LNCAP (cell line): ENCODE measurements around the gene SHISA8.

ENCODE experiments used
- TF ChIP-seq, protein P1 (sequence below): fragments of 450-650 bp; IDR thresholded peaks from 2 replicates; pipeline ENCODE4 v1.5.1; 2017; ENCODE audit warnings: mild to moderate bottlenecking

Gene SHISA8

DNA sequence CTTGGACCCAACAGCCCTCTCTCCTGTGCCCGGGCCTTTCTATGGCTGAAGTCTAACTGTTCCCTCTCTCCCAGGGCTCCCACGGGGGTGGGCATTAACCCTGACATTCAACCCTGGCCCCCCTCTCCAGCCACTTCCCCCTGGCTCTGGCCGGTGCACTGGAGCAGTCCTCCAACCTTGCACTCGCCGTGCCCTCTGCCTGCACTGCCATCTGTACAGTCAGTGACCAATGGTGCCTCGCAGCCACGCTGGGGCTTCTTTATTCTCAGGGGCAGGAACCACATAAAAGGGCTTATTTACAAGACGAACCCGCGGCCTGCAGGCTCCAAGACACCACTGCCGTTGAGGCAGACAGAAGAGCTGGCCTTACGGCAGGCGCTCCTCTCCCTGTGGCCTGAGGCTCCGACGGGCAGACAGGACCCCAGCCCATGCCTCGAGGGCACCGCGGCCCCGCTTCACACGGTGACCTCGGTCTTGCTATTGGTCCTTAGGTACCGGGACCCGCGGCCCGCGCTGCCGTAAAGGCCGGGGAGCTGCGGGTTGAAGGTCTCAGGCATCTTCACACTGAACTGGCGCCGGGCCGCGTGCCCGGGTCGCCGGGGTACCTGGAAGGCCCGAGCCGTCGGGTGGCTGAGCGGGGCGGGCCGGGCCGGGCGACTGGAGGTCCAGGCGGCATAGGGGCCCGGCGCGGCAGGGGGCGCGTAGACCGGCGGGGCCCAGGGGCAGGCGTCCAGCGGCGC lies 5.4 kb downstream of the SHISA8 start:
- TF ChIP-seq, protein P1, sequence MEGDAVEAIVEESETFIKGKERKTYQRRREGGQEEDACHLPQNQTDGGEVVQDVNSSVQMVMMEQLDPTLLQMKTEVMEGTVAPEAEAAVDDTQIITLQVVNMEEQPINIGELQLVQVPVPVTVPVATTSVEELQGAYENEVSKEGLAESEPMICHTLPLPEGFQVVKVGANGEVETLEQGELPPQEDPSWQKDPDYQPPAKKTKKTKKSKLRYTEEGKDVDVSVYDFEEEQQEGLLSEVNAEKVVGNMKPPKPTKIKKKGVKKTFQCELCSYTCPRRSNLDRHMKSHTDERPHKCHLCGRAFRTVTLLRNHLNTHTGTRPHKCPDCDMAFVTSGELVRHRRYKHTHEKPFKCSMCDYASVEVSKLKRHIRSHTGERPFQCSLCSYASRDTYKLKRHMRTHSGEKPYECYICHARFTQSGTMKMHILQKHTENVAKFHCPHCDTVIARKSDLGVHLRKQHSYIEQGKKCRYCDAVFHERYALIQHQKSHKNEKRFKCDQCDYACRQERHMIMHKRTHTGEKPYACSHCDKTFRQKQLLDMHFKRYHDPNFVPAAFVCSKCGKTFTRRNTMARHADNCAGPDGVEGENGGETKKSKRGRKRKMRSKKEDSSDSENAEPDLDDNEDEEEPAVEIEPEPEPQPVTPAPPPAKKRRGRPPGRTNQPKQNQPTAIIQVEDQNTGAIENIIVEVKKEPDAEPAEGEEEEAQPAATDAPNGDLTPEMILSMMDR, result no peak

DNA sequence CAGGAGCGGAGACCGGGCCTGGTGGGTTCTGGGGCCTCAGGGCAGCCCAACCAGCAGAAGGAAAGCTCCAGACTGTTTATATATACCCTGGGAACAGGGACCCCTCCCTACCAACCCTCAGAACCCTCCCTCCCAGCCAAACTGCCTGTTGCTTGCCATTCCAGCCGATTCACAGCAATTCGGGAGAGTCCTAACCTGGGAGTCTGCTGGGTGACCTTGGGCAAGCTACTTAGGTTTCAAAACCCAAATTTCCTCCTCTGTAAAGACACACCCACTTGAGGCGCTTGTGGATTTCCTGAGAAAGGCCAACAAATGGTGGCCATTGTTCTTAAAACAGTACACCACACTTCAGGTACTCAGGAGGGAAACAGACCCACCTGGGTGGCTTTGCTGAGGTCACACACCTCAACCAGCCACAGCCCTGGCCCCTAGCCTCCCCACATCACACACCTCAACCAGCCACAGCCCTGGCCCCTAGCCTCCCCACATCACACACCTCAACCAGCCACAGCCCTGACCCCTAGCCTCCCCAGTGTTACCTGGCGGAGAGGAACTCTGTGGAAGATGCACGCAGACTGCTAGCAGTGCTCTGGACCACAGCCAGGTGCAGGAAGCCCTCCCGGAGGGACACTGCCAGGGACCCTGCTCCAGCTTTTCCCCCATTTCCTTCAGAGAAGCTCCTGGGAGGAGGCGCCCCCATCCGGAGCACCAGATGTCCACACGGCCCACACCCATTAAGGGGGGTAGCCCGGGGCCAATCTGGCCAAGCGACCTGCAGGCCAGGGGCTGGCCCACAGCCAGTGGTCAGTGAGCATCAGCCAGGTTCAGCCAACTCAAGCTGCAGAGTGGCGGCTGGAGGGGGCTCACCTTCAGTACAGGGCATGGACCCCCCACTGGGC lies 6.2 kb downstream of the SHISA8 start:
- TF ChIP-seq, protein P1, result no peak

DNA sequence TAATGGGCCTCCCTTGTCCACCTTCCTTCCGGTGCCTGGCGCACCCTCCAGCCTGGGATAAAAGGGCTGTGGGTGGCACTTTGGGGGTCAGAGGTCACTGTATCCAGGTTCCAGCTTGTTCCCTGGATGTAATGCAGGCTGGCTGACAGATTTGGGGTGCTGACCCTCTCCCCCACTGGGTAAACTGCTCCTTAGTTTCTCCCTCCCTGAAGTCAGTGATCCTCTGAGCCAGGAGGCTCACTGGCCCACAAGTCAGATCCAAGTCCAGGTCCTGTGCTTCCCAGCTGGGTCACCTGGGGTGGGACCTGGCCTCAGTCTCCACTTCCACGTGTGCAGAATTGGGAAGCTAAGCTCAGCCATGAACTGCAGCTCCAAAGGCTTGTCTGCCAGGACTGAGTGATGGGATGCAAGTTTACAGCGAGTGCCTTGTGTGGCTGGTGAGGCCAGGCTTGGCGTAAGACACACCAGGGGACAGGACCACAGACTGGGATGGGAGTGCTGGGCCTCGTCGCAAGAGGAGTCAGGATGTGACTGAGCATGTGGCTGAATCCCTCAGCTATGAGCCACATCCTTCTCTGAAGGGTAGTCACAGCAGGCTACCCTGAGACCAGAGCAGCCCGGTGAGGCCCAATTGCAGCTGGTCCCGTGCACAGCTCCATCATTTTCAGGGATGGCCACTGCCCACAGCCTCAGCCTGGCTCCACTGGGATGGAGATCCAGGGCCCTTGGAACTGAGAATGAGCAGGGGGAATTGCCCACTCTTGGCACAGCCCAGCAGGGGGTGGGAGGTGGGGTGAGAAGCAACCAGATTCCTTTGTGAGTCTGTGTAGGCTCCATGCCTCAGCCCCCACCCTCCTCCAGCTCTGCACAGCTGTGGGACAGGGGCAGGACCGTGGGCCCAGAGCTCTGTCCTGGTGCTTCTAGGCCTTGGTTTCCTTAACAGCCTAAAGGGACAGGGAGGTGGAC lies 7.2 kb downstream of the SHISA8 start:
- TF ChIP-seq, protein P1, result no peak

GRCh38 chr22:41906822-41907221 lies 8.1 kb downstream of the SHISA8 start:
- TF ChIP-seq, protein P1, result no peak

GRCh38 chr22:41905411-41906202 lies 9.3 kb downstream of the SHISA8 start:
- TF ChIP-seq, protein P1, result no peak

DNA sequence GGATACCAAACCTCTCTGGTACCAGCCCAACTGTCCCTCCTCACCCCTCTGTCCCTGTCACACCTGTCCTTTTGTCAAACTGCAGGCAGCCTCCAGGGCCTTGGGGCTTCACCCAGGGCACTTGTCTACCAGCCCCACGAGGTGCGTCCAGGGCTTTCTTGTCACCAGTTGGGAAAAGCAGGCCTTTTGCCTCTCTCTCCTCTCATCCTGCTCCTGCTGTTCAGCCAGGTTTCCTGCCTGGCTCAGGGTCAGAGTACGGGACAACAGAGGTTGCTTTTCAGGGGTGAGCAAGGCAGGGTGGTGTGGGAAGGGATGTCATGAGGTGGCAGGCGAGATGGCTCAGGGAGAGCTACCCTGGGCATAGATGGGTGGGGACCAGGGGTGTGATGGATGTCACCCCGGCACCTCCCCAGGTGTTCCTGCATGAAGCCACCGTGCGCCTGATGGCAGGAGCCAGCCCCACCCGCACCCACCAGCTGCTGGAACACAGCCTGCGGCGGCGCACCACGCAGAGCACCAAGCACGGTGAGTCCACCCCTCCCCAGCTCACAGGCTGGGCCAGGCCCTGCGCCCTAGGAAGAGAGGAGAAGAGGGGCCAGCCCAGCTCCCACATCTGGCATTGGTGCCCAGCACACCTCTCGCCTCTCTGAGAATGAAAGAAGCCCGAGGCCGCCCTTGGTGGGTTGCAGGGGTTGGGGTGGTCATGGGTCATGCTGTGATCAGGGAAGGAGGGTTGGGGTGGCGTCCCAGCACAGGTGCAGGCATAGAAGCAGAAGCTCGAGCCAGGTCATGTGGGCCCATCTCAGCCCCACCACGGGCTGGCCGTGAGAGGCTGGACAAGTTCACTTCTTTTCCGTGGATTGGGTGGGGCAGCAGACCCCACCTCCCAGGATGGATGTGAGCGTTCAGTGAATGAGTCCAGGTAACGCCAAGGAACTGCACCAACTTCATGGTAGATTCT lies 10.1 kb downstream of the SHISA8 start:
- TF ChIP-seq, protein P1, result no peak
